ENCODE measurements around the gene MC4R.
"Not testable (repeated sequence)": the region's sequence is repeated elsewhere in the genome, so short reads cannot be mapped to it uniquely, and the experiment has no call there.

MC4R gene

DNA sequence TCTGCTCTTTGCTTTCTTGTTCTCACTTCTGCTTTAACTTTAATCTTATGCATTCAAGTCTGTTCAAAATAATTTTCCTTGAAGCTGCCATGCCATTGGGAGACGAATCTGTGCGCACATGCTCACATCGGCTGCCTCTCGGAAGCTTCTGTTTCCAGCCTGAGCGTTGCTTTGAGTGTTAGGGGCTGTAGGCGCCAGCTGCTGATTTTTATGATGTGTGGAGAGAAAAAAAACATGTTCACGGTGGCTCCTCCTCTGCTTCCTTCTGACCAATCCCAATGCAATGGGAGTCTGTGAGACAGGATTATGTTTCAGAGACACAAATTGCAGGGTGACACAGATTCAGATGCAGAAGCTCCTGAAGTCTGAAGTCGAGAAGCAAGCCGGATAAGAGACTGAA lies at the start of gene MC4R:
Gene MC4R (minus strand): TSS at position 180 of the 400 bp plus-strand sequence. CDS start 426 bp downstream, outside the sequence.
- Mint-ChIP-seq H3K4me1 (ENCODE audit: low read depth) (no peaks in the 10 kb centered on the region), H3K9me3 (no peaks in the 10 kb centered on the region), H3K36me3 (ENCODE audit: low read depth) (no peaks in the 10 kb centered on the region), H3K27me3 (no peaks in the 10 kb centered on the region), H3K4me3 (no peak within 1 kb of the TSS), H3K27ac (no peak within 1 kb of the TSS)

DNA sequence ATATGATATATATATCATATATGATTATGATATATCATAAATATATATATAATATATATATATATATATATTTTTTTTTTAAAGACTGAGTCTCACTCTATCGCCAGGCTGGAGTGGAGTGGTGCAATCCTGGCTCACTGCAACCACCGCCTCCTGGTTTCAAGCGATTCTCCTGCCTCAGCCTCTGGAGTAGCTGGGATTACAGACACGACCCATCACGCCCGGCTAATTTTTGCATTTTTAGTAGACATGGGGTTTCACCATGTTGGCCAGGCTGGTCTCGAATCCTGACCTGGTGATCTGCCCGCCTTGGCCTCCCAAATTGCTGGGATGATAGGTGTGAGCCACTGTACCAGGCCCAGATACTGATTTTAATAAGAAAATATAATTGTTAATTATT lies 49.7 kb upstream of the MC4R start:
- not testable (repeated sequence) for H3K27ac Mint-ChIP-seq; H3K4me1 Mint-ChIP-seq (ENCODE audit: low read depth); H3K9me3 Mint-ChIP-seq; H3K4me3 Mint-ChIP-seq; H3K36me3 Mint-ChIP-seq (ENCODE audit: low read depth); H3K27me3 Mint-ChIP-seq

DNA sequence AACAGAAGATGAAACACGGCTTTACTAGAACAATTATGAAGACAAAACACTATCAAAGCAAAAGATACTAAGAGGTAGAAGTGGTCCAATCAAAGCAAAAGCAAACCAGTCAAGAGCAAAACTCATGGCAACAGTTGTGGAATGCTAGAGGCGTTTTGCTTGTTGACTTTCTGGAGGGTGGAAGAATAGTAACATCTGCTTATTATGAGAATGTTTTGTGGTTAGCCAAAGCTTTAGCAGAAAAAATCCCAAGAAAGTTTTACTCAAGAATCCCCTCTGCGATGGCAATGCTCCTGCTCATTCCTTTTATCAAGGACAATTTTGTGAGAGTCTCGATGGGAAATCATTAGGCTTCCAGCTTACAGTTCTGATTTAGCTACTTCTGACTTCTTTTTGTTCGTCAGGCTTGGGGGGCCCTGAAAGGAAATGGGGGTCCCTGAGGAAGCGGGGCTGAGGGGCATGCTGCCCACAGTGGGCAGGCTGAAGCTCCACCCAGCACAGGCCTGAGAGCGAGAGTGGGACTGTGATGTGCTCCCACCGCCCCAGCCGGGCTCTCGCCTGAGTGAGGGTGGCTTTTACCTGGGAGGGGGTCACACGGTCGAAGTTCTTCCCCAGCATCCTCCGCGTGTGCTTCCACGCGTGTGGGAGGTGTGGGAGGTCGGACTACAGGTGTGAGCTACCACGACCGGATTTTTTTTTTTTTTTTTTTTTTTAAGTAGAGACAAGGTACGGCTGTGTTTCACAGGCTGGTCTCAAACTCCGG lies 49.0 kb upstream of the MC4R start:
- no peaks in the 10 kb centered on the region for H3K9me3 Mint-ChIP-seq
- no peak overlapping the region for H3K27ac Mint-ChIP-seq
- no peaks in the 10 kb centered on the region for H3K4me1 Mint-ChIP-seq (ENCODE audit: low read depth)
- H3K36me3 Mint-ChIP-seq (ENCODE audit: low read depth), result no peaks in the 10 kb centered on the region
- no peaks in the 10 kb centered on the region for H3K27me3 Mint-ChIP-seq
- no peak overlapping the region for H3K4me3 Mint-ChIP-seq

DNA sequence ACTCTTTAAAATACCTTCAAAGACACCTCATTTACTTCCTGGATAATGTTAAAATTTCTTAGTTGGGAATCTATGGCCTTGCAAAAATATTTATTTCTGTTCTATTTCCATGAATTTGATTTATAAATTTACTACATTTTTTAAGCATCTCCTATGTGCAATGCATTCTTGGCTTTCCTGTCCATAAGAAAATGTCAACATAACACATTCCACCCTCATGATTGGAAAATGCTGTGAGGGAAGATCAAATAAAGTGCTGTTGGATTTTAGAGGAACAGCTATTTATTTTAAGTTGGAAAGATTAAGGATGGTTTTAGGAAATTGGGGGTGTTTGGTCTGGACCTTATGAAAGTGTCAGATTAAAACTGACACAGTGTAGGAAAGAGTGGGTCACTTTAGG lies 45.4 kb upstream of the MC4R start:
- no peaks in the 10 kb centered on the region for H3K4me1 Mint-ChIP-seq (ENCODE audit: low read depth)
- no peaks in the 10 kb centered on the region for H3K9me3 Mint-ChIP-seq
- no peak overlapping the region for H3K4me3 Mint-ChIP-seq
- H3K27me3 Mint-ChIP-seq, result no peaks in the 10 kb centered on the region
- no peaks in the 10 kb centered on the region for H3K36me3 Mint-ChIP-seq (ENCODE audit: low read depth)
- no peak overlapping the region for H3K27ac Mint-ChIP-seq

DNA sequence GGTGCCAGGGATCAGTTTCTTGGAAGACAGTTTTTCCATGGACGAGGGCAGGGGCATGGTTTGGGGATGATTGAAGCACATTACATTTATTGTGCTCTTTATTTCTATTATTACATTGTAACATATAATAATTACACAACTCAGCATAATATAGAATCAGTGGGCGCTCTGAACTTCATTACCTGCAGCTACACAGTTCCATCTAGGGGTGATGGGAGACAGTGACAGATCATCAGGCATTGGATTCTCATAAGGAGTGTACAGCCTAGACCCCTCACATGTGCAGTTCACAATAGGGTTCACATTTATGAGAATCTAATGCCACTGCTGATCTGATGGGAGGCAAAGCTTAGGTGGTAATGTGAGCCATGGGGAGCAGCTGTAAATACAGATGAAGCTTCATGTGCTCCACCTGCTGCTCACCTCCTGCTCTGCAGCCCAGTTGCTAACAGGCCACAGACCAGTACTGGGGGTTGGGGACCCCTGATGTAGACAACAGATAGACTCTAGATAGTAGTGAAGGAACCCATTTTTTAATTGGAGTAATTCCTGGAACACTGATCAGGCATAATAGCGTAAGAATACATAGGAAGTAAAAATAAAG lies 41.5 kb upstream of the MC4R start:
- Mint-ChIP-seq H3K4me3 (no peak overlapping the region), H3K36me3 (ENCODE audit: low read depth) (no peaks in the 10 kb centered on the region), H3K27ac (no peak overlapping the region), H3K4me1 (ENCODE audit: low read depth) (no peaks in the 10 kb centered on the region), H3K9me3 (no peaks in the 10 kb centered on the region), H3K27me3 (no peaks in the 10 kb centered on the region)

DNA sequence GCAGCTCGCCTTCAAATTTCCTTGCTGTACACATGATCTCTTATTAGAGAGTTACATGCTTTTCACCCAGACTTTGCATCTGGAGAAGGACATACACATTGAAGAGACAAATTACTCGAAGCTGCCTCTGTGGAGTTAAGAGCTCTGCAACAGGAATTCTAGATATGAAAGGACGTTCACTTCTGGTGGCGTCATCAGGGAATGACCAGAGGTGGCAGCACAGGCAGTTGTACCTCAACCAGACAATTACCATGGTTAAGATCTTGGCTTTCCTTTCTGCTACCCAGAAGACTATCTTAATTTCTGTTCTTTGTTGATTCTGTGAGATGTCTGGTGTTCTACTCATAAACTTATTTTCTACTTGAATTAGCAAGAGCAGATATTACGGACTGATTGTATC lies 39.1 kb upstream of the MC4R start:
- Mint-ChIP-seq H3K9me3 (no peaks in the 10 kb centered on the region), H3K27ac (no peak overlapping the region), H3K4me1 (ENCODE audit: low read depth) (no peaks in the 10 kb centered on the region), H3K4me3 (no peak overlapping the region), H3K27me3 (no peaks in the 10 kb centered on the region), H3K36me3 (ENCODE audit: low read depth) (no peaks in the 10 kb centered on the region)

DNA sequence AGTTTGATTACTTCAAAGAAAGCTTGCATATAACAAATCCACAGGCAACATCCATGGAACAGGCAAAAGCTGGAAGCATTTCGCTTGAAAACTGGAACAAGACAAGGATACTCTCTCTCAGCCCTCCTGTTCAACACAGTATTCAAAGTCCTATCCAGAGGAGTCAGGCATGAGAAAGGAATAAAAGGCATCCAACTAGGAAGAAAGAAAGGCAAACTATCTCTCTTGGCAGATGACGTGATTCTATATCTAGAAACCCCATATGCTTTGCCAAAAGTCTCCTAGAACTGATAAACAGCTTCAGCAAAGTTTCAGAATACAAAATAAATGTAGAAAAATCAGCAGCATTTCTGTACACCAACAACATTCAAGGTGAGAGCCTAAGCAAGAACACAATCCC lies 34.1 kb upstream of the MC4R start:
- no peaks in the 10 kb centered on the region for H3K4me1 Mint-ChIP-seq (ENCODE audit: low read depth)
- no peaks in the 10 kb centered on the region for H3K9me3 Mint-ChIP-seq
- H3K36me3 Mint-ChIP-seq (ENCODE audit: low read depth), result no peaks in the 10 kb centered on the region
- no peak overlapping the region for H3K4me3 Mint-ChIP-seq
- no peaks in the 10 kb centered on the region for H3K27me3 Mint-ChIP-seq
- H3K27ac Mint-ChIP-seq, result no peak overlapping the region

DNA sequence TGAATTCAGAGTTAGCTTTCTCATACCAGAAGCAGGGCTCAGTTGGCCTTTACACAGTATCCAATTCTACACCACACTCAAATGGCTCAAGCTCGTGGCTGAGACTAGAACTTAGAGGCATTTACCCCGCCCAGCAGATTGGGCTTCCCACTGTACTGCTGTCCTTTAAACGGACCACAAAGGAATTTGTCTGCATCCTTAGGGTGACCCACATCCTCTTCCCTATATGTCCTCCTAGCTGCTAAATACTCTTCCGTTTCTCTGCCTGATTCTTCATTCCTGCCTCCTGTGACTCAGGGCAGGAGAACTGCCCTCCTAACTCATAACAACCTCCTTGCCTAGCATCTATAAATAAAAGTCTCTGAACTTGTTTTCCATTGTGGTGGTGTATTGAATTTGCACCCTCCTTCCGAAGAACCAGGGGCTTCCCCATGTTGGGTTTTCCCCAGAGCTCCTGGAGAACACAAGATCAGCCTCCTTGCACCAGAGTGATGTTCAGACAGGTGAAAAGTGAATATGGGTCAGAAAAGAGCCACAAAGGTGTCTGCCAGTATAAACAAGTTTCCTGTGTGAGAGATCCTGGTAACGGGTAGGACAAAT lies 32.0 kb upstream of the MC4R start:
- Mint-ChIP-seq H3K27me3 (no peaks in the 10 kb centered on the region), H3K36me3 (ENCODE audit: low read depth) (no peaks in the 10 kb centered on the region), H3K27ac (no peak overlapping the region), H3K4me3 (no peak overlapping the region), H3K9me3 (no peaks in the 10 kb centered on the region), H3K4me1 (ENCODE audit: low read depth) (no peaks in the 10 kb centered on the region)

DNA sequence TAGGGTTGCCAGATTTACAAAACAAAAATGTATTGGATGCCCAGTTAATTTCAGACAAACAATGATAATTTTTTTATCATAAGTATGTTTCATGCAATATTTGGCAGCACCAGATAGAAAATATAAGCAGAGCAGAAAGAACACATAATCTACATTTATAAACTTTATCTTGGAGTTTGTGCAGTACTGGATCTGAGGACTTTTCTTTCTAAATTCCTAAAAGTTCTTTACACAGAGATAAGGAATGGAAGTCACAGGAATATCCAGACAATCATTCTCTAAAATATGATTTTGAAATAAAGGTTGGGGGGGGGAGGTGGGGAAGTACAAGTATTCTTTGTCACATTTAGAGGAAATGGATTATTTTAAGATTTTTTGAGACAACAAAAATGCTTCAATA lies 28.8 kb upstream of the MC4R start:
- no peak overlapping the region for H3K27ac Mint-ChIP-seq
- H3K27me3 Mint-ChIP-seq, result no peaks in the 10 kb centered on the region
- H3K36me3 Mint-ChIP-seq (ENCODE audit: low read depth), result no peaks in the 10 kb centered on the region
- no peak overlapping the region for H3K4me3 Mint-ChIP-seq
- no peaks in the 10 kb centered on the region for H3K4me1 Mint-ChIP-seq (ENCODE audit: low read depth)
- no peaks in the 10 kb centered on the region for H3K9me3 Mint-ChIP-seq

DNA sequence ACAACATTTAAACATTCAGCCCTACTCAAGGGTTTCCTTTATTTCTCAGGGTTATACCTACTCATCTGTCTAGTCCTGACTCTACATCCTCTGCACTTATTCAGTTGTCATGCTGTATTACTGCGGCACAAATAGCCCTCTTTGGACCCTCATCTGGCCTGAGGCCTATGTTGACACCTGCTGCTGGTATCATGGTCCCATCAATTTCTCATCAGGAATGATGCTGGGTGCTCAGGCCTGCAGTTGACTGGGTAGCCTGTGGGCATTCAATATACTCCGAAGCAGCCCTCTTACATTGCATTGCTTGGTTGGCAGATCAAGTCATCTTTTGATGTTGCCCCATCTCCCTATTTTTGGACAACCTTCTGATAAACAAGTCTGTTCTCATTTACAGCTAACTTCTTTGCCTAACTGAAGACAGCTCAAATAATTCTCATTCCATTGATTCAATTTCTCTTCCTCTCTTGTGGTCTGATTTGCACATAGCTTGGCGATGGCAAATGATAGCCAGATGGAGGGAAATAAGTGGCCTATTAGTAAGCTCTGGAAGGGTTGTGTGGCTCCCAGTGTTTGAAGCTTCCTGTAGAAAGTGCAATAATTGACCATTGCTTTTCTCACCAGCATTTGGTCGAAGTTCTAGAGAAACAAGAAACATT lies 19.1 kb upstream of the MC4R start:
- Mint-ChIP-seq H3K4me3 (no peak overlapping the region), H3K36me3 (ENCODE audit: low read depth) (no peaks in the 10 kb centered on the region), H3K27me3 (no peaks in the 10 kb centered on the region), H3K27ac (no peak overlapping the region), H3K4me1 (ENCODE audit: low read depth) (no peaks in the 10 kb centered on the region), H3K9me3 (no peaks in the 10 kb centered on the region)

DNA sequence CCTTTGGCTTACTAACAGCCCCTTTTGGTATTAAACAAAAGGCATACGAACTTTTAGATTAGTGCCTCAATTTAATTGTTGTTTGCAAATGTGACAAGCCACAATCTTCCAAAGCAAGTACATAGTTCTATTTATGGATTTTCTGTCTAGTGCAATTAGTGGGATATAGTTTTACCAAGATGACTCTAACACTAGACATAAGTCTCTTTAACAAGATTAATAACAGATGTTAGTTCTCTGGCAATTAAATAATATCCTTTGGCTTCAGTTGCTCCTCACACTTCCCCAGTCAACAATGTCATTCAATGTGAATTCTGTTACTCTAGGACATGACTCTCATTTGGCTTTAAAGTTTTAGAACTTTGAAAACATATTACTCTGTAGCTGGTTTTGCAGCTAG lies 16.7 kb upstream of the MC4R start:
- Mint-ChIP-seq H3K27ac (no peak overlapping the region), H3K4me1 (ENCODE audit: low read depth) (no peaks in the 10 kb centered on the region), H3K36me3 (ENCODE audit: low read depth) (no peaks in the 10 kb centered on the region), H3K27me3 (no peaks in the 10 kb centered on the region), H3K4me3 (no peak overlapping the region), H3K9me3 (no peaks in the 10 kb centered on the region)

DNA sequence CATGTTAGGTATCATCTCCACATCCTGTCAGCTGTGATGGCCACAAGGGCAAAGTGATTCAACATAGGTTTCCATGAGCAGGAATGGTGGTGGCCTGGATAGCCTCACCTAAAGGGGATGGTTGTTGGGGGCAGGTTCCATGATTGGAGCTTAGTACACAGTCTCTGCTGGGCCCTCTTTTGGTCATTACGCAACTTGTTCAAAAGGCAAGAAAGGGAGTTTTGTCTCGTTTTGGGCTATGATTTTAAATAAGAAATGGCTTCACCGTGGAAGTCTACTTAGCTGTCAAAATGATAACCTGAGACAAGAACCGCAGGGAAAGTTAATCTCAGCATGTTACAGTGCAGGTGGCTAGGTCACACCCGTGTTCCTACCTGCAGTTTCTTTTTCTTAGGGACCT lies 13.1 kb upstream of the MC4R start:
- Mint-ChIP-seq H3K4me1 (ENCODE audit: low read depth) (no peaks in the 10 kb centered on the region), H3K4me3 (no peak overlapping the region), H3K9me3 (no peaks in the 10 kb centered on the region), H3K36me3 (ENCODE audit: low read depth) (no peaks in the 10 kb centered on the region), H3K27ac (no peak overlapping the region), H3K27me3 (no peaks in the 10 kb centered on the region)

DNA sequence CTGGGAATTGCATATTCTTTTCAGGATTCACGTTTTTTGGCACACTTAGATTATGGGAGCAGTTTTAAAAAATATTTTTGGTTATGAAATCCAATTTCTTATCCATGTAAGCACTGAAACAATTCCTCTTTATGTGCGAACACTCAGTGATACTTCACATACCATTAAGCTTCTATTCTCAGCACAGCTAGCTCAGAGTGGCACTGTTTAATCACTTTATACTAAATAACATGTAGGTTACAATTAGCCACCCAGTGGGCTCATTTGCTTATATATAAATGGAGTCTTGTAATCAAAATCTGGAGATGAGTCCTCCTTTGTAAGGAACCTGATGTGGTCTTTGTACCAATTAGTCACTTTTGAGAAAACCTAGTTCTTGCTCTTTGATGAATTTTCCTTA lies 11.3 kb upstream of the MC4R start:
- Mint-ChIP-seq H3K27me3 (no peaks in the 10 kb centered on the region), H3K9me3 (no peaks in the 10 kb centered on the region), H3K27ac (no peak overlapping the region), H3K4me1 (ENCODE audit: low read depth) (no peaks in the 10 kb centered on the region), H3K4me3 (no peak overlapping the region), H3K36me3 (ENCODE audit: low read depth) (no peaks in the 10 kb centered on the region)

DNA sequence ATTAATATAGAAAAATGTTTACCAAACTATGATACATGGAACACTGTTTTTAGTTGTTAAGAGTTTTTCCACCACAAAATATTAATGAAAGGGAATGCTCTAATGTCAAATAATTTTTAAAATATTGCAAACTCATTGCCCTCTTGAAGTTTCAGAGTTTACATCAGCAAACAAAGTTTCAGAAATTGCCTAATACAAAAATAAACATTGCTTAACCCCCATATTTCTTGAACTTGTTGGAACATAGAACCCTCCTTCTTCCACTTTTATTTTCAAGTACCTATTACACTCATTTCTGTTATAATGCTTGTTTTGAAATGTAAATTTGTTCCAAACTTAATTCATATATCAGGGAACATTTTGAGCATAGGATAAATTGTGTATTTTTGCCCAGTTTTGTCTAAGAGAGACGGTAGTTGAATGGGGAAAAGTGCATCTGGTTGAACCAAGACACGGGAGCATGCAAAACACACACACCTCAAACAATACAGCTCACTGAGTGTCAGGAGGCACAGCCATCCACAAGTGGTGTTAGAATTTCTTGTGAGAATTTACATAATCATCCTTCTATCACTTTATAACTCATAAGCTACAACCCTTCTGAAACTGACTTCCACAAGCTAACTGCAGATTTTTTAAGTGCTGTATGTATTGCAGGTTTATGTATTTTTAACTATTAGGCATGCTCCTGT lies 5.3 kb upstream of the MC4R start:
- no peak overlapping the region for H3K27ac Mint-ChIP-seq
- no peaks in the 10 kb centered on the region for H3K9me3 Mint-ChIP-seq
- H3K4me3 Mint-ChIP-seq, result no peak overlapping the region
- H3K4me1 Mint-ChIP-seq (ENCODE audit: low read depth), result no peaks in the 10 kb centered on the region
- H3K36me3 Mint-ChIP-seq (ENCODE audit: low read depth), result no peaks in the 10 kb centered on the region
- no peaks in the 10 kb centered on the region for H3K27me3 Mint-ChIP-seq

DNA sequence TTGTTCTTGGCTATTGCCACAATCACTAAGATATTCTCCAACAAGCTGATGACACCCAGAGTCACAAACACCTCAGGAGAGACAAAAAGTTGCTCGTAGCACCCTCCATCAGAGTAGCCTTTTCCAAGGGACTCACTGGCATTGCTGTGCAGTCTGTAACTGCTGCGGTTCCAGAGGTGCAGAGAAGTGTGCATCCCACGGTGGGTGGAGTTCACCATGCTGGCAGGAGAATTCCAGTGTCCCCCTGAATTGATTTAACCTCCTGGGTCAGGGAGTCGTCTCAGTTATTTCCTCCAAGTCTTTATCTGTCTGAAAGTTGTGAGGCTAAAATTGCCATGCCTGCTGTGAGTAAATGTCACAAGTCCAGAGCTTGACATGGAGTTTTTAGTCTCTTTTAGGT lies 443 bp downstream of the MC4R start:
- H3K9me3 Mint-ChIP-seq, result no peaks in the 10 kb centered on the region
- no peaks in the 10 kb centered on the region for H3K27me3 Mint-ChIP-seq
- H3K4me1 Mint-ChIP-seq (ENCODE audit: low read depth), result no peaks in the 10 kb centered on the region
- no peak overlapping the region for H3K4me3 Mint-ChIP-seq
- H3K27ac Mint-ChIP-seq, result no peak overlapping the region
- no peaks in the 10 kb centered on the region for H3K36me3 Mint-ChIP-seq (ENCODE audit: low read depth)

Measured in stimulated activated naive CD8-positive, alpha-beta T cell treated with anti-CD3 and anti-CD28 coated beads, Interleukin-15, Interleukin-2, amounts not matched to agents 100 ng/mL and 50 ng/mL, for 24 hours (primary cell).